IPS-18c (cell line): ENCODE measurements around the gene MINDY1.

Experiments used
- H3K4me3 ChIP-seq: 2 replicates; pipeline ENCODE4 v1.7.0; 2013; ENCODE audit warnings: low read depth, mild to moderate bottlenecking, low read length, moderate library complexity; ENCODE audit not compliant: insufficient read depth
- H3K9me3 ChIP-seq: one replicate; pipeline ENCODE4 v1.6.1; 2013; ENCODE audit warnings: mild to moderate bottlenecking, low read length, moderate library complexity; ENCODE audit not compliant: control insufficient read depth, insufficient read depth

The MINDY1 gene

DNA sequence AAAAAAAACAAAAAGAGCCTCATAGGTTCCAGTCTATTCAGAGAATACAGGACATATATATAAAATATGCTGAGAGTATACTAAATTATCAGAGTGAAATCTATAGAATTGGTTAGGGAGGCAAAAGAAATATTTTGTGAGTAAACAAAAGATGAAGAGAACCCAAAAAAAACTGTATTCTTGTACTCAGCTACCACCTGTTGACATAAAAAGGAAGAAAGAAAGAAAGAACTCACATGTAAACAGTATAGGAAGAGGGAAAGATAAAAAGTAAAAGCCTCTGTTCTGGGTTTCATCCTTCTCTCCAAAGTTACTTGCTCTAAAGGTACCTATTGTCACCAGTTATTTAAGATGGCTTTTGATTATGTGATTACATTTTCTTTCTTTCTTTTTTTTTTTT lies 19.8 kb upstream of the MINDY1 start:
- H3K4me3 ChIP-seq: no peak overlapping the region
- no peaks in the 10 kb centered on the region for H3K9me3 ChIP-seq

- Histone ChIP-seq H3K9me3 (no peaks in the 10 kb centered on the region), H3K4me3 (no peak overlapping the region)
Observed at GRCh38 chr1:151024540-151025146, 17.9 kb upstream of the MINDY1 start.

DNA sequence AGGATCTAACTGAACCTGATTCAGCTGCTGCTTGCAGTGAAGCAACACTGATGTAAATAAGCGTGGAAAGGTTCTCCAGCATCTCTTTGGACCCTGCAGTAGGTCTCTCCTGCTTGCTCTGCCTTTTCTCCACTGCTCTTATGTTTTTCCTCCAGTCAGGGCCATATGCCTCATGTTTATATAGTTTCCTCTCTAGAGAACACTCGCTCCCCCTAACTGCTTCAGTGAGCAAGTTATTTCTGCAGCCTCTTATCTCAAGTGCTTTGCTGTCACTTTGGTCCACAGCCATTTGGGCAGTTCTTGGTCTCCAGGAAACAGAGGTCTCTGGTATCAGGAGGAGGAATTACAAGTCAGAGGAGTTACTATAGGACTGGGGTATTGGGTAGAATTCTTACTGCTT lies 6.8 kb upstream of the MINDY1 start:
- no peak overlapping the region for H3K4me3 ChIP-seq
- H3K9me3 ChIP-seq: no peaks in the 10 kb centered on the region

GRCh38 chr1:151012684-151013471 lies 6.2 kb upstream of the MINDY1 start:
- no peaks in the 10 kb centered on the region for H3K9me3 ChIP-seq
- H3K4me3 ChIP-seq: no peak overlapping the region

GRCh38 chr1:151011154-151011850 lies 4.6 kb upstream of the MINDY1 start:
- no peaks in the 10 kb centered on the region for H3K9me3 ChIP-seq
- no peak overlapping the region for H3K4me3 ChIP-seq

- Histone ChIP-seq H3K9me3 (no peaks in the 10 kb centered on the region), H3K4me3 (no peak overlapping the region)
Observed at GRCh38 chr1:151010346-151010726, 3.6 kb upstream of the MINDY1 start.

DNA sequence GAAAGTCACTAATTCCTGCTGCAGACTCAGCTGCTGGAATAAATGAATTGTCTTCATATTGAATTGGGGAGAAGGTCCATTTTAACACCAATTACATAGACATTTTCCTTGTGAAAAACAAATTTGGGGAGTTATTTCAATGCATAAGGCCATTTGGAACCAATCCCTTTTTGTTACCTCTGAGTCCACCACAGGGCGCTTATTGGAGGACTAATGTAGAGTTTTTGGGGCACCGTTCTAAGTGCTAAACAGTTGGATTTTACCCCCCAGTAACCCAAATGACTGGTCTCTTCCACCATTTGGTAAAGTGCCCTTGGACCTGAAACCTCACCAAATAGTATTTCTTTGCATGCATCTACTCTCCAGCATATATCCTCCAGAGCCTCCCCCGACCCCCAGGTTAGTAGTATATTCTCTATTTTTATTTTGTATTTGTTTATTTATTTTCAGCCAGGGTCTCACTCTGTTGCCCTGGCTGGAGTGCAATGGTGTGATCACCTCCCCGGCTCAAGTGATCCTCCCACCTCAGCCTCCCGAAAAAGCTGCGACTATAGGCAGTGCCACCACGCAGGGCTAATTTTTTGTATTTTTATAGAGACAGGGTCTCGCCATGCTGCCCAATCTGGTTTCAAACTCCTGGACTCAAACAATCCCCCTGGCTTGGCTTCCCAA lies 3.1 kb upstream of the MINDY1 start:
- H3K9me3 ChIP-seq: no peaks in the 10 kb centered on the region
- no peak overlapping the region for H3K4me3 ChIP-seq

DNA sequence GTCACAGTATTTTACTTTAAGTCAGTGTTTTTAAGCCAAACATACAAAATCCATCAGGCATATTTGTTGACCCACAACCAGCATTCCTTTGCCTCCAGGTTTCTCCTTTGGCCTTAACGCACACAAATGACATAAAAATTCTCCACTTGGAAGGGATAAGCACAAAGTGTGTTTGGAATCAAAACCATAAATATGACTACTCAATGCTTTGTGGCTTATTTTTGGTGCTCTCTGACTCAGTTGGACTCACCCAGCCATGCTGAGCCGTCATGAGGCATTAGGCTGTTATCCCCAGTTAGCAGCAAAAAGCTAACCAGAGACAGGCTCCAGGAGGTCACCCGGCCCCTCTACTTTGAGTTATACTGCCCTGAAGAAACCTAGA lies 2.5 kb upstream of the MINDY1 start:
- Histone ChIP-seq H3K4me3 (peak overlapping the region; percentile 100), H3K9me3 (no peaks in the 10 kb centered on the region)

- H3K4me3 ChIP-seq: peak within 1 kb of the TSS; percentile 100
- H3K9me3 ChIP-seq: no peaks in the 10 kb centered on the region
Observed at GRCh38 chr1:151008244-151009205, 1.8 kb upstream of the MINDY1 start, which contains the start of gene PRUNE1. TSS of gene PRUNE1 (plus strand) at chr1:151008449. CDS start at chr1:151008633, 184 bp downstream.

DNA sequence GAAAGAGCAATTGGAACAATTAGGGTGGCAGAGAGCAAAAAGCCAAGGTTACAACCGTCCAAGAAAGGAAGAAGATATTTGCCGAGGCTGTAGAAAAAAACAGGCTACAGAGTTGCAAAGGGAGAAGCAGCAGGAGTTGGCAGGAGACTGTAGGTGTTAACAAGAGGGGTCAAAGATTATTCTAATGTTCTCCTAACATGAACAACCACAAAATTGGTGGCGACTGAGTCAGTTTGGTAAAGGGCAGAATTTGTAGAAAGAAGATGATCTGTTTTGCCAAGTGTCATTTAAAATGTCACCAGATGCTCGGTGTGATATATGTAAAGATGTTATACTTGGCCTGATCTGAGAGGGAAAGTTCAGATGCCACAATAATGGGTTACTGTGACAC lies 1.1 kb upstream of the MINDY1 start:
- H3K4me3 ChIP-seq: peak overlapping the region; percentile 5
- H3K9me3 ChIP-seq: no peaks in the 10 kb centered on the region

GRCh38 chr1:151005729-151006319 lies 878 bp downstream of the MINDY1 start:
- Histone ChIP-seq H3K4me3 (peak overlapping the region; percentile 50), H3K9me3 (peaks cover 2% of the 10 kb centered on the region)

DNA sequence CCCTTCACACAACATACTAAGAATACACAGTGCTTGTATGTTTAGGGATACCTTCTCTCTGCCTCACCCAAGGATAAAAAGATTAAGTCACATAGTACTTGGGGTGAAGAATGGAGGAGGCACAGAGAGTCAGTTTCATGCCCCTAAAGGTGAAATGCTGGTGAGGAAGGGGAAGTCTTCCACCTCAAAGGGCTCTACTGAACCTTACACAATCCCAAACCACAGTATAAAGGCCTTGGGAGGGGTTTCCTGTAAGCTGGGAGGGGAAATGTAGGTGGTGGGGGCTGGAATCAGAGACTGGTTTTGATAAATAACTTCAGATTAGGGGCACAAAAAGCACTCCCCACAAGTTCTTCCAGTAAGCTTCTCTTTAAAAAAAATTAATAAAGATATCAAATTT lies 3.5 kb downstream of the MINDY1 start:
- Histone ChIP-seq H3K4me3 (no peak overlapping the region), H3K9me3 (peaks cover 2% of the 10 kb centered on the region)

DNA sequence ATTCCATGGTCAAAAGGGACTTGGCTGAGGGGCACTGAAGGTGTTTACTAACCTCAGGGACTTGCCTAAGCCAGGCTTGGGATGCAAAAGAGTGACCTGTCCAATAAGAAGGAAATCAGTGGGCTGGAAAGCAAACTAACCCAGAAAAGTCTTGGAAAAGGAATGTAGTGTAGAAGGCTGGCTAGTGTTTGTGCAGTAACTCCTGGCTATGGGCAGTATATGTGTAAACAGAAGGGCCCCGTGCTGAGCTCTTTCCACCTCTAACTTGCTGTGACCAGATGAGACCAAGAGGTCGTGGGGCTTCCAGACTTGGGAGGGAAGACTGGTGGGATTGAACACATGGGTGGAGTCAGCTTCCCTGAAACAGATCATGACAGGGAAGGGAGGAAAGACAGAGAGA lies 4.1 kb downstream of the MINDY1 start:
- no peak overlapping the region for H3K4me3 ChIP-seq
- H3K9me3 ChIP-seq: peaks cover 2% of the 10 kb centered on the region

DNA sequence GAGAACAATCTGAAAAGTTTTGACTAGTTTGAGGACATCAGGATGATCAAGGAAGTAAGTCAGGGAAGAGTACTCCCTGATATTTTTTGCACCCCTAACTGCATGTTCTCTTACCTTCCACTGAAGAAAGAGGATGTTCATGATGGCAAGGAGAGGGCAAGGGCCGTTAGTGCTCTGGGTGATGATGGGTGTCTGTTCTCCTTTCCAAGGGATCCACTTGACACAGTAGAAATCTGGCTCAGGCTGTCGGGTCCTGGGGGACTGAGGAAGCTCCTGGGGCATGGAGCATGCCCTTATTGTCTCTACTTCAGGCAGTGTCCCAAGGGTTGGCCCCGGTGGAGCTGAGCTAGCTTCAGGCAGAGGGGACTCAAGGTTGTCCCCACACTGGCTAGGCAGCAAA lies 4.7 kb downstream of the MINDY1 start:
- H3K4me3 ChIP-seq: no peak overlapping the region
- H3K9me3 ChIP-seq: peaks cover 2% of the 10 kb centered on the region

- H3K9me3 ChIP-seq: peaks cover 2% of the 10 kb centered on the region
- no peak overlapping the region for H3K4me3 ChIP-seq
Observed at GRCh38 chr1:151001602-151002001, 5.1 kb downstream of the MINDY1 start.

DNA sequence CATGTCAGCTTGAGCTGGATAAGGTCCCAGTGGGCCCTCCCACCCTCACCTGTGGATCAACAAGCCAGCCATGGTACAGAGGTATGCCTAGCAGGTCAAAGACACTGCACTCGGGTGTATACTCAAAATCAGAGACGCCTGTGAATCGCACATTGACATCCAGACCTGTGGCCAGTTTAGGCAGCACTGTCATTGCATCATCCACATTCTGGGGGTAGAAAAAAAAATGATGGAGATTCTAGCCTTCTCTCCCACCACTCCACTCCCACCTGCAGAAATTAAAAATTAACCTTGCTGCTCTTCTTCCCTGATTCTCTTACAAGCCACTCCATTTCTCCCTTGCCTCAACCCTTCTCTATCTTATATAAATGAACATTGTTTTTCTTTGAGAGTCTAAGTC lies 6.3 kb downstream of the MINDY1 start:
- H3K9me3 ChIP-seq: peaks cover 2% of the 10 kb centered on the region
- H3K4me3 ChIP-seq: no peak overlapping the region
